HEK293T (cell line): ENCODE measurements around the gene SERPINE1.

Experiments
- ARNT ChIP-seq: fragments of 450-650 bp; IDR thresholded peaks from 2 replicates; pipeline ENCODE4 v1.6.1; 2017; ENCODE audit warnings: mild to moderate bottlenecking
- FOXA1 ChIP-seq: fragments of 450-650 bp; IDR thresholded peaks from 2 replicates; pipeline ENCODE4 v1.6.1; 2016; ENCODE audit warnings: mild to moderate bottlenecking
- FOXK2 ChIP-seq: fragments of 450-650 bp; IDR thresholded peaks from 2 replicates; pipeline ENCODE4 v1.6.1; 2016; ENCODE audit warnings: mild to moderate bottlenecking
- FOXM1 ChIP-seq: fragments of 450-650 bp; IDR thresholded peaks from 2 replicates; pipeline ENCODE4 v1.6.1; 2017; ENCODE audit warnings: mild to moderate bottlenecking, borderline replicate concordance
- LEF1 ChIP-seq: fragments of 450-650 bp; IDR thresholded peaks from 2 replicates; pipeline ENCODE4 v1.6.1; 2017; ENCODE audit warnings: mild to moderate bottlenecking, borderline replicate concordance
- SP1 ChIP-seq: fragments of 450-650 bp; IDR thresholded peaks from 2 replicates; pipeline ENCODE4 v1.6.1; 2017
- SUZ12 ChIP-seq: fragments of 450-650 bp; IDR thresholded peaks from 2 replicates; pipeline ENCODE4 v1.6.1; 2016; ENCODE audit warnings: mild to moderate bottlenecking
- TARDBP ChIP-seq: fragments of 450-650 bp; IDR thresholded peaks from 2 replicates; pipeline ENCODE4 v1.6.1; 2016
- TF ChIP-seq, protein P1 (sequence below): fragments of 450-650 bp; IDR thresholded peaks from 2 replicates; pipeline ENCODE4 v1.6.1; 2016

DNA sequence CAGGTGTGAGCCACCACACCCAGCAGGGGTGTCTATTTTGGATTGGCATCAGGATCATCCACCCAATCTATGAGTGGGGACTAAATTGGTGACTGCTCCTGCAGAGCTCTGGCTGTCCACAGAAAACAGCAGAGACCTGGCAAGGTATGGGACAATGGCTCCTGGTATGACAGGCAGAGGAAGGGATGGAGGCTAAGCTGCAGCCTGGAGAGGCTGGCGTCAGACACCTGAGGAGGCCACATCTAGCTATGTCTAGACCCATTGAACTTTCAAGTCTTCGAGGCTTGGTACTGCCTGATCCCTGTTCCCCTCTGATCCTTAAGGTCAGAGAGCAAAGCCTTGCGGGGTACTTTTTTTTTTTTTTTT is 3.2 kb upstream of the SERPINE1 start:
- TF ChIP-seq TARDBP (no peak), FOXM1 (no peak), LEF1 (no peak), SP1 (no peak), ARNT (no peak), SUZ12 (no peak), FOXK2 (no peak), FOXA1 (no peak)
- TF ChIP-seq, protein P1, sequence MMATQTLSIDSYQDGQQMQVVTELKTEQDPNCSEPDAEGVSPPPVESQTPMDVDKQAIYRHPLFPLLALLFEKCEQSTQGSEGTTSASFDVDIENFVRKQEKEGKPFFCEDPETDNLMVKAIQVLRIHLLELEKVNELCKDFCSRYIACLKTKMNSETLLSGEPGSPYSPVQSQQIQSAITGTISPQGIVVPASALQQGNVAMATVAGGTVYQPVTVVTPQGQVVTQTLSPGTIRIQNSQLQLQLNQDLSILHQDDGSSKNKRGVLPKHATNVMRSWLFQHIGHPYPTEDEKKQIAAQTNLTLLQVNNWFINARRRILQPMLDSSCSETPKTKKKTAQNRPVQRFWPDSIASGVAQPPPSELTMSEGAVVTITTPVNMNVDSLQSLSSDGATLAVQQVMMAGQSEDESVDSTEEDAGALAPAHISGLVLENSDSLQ, result no peak
